GM12878 (cell line): ENCODE results near the gene ACRBP. TPM values are rescaled to one million over a fixed set of nuclear protein-coding genes. Genes with fewer than 3 reads are reported as not detected.

Source experiments
- CHD2 ChIP-seq: IDR thresholded peaks from 2 replicates; pipeline ENCODE4 v1.6.1; 2011; ENCODE audit warnings: low read depth, low read length, improper control_type of control experiment, borderline replicate concordance
- FOXK2 ChIP-seq: fragments of 450-650 bp; IDR thresholded peaks from 2 replicates; pipeline ENCODE4 v1.6.1; 2017; ENCODE audit warnings: mild to moderate bottlenecking, moderate library complexity
- HDGF ChIP-seq: fragments of 450-650 bp; IDR thresholded peaks from 2 replicates; pipeline ENCODE4 v1.6.1; 2016; ENCODE audit warnings: antibody characterized with exemption
- MEF2B ChIP-seq: fragments of 450-650 bp; IDR thresholded peaks from 2 replicates; pipeline ENCODE4 v1.6.1; 2018; ENCODE audit warnings: mild to moderate bottlenecking, moderate library complexity; ENCODE audit not compliant: partially characterized antibody, poor library complexity, severe bottlenecking
- MTA2 ChIP-seq: fragments of 450-650 bp; IDR thresholded peaks from 2 replicates; pipeline ENCODE4 v1.6.1; 2016; ENCODE audit warnings: low read depth, mild to moderate bottlenecking, moderate library complexity
- NFYB ChIP-seq: IDR thresholded peaks from 2 replicates; pipeline ENCODE4 v1.6.1; 2011; ENCODE audit warnings: low read depth, mild to moderate bottlenecking, low read length, improper control_type of control experiment, moderate library complexity; ENCODE audit not compliant: insufficient read depth
- PAX8 ChIP-seq: fragments of 450-650 bp; IDR thresholded peaks from 2 replicates; pipeline ENCODE4 v1.6.1; 2017; ENCODE audit warnings: mild to moderate bottlenecking, moderate library complexity
- POLR2AphosphoS2 ChIP-seq: IDR thresholded peaks from 2 replicates; pipeline ENCODE4 v1.6.1; 2011; ENCODE audit warnings: low read depth, mild to moderate bottlenecking, low read length, improper control_type of control experiment, moderate library complexity
- RB1 ChIP-seq: fragments of 450-650 bp; formaldehyde crosslinking; IDR thresholded peaks from 2 replicates; pipeline ENCODE4 v1.6.1; 2017; ENCODE audit warnings: mild to moderate bottlenecking, borderline replicate concordance
- SMAD5 ChIP-seq: IDR thresholded peaks from 2 replicates; pipeline ENCODE4 v1.6.1; 2016; ENCODE audit warnings: antibody characterized with exemption, low read depth
- SMC3 ChIP-seq: IDR thresholded peaks from 2 replicates; pipeline ENCODE4 v1.6.1; 2011; ENCODE audit warnings: low read length, improper control_type of control experiment, borderline replicate concordance
- SREBF2 ChIP-seq: IDR thresholded peaks from 2 replicates; pipeline ENCODE4 v1.6.1; 2012; ENCODE audit warnings: mild to moderate bottlenecking, low read length
- ZNF274 ChIP-seq: IDR thresholded peaks from one replicate; pipeline ENCODE4 v1.8.0; 2011; ENCODE audit not compliant: insufficient read length, insufficient read depth
- polyA plus RNA-seq, 11 experiments: library from polyadenylated mRNA; depleted of rRNA in 4 of 11; unstranded in 6 of 11; stranded (reverse) in 5 of 11; fragments of >200 nt; fragmentation: Nextera tagmentation in 4 of 11; fragmentation: Illumina TruSeq in 1 of 11; extraction: Ambion mirVana in 4 of 11; extraction: Trizol in 1 of 11; gene quantifications; 1 replicate in 1 of 11; 2 replicates in 10 of 11; pipeline versions ENCODE4 v1.2.1 to v1.2.3, GENCODE V29; 2011 to 2016; ENCODE audit warnings: inconsistent platforms in 2 of 11, missing spikeins in 2 of 11, low read depth in 1 of 11
- total RNA-seq, 4 experiments: library from RNA; depleted of rRNA in 3 of 4; stranded (reverse); fragments of >200 nt in 3 of 4; fragmentation: Illumina TruSeq in 1 of 4; extraction: Trizol in 1 of 4; gene quantifications; 2 replicates each; pipeline versions ENCODE4 v1.2.1 to v1.2.3, GENCODE V29; 2013 to 2021
- TF ChIP-seq, protein P1 (sequence below): IDR thresholded peaks from 2 replicates; pipeline ENCODE4 v1.6.1; 2012; ENCODE audit warnings: improper control_type of control experiment, low read depth, low read length; ENCODE audit not compliant: insufficient replicate concordance
- TF ChIP-seq, protein P2 (sequence below): fragments of 450-650 bp; IDR thresholded peaks from 2 replicates; pipeline ENCODE4 v1.6.1; 2017; ENCODE audit warnings: mild to moderate bottlenecking, moderate library complexity
- TF ChIP-seq, protein P3 (sequence below): IDR thresholded peaks from 2 replicates; pipeline ENCODE4 v1.6.1; 2011; ENCODE audit warnings: borderline replicate concordance, low read depth, mild to moderate bottlenecking, moderate library complexity, low read length; ENCODE audit not compliant: insufficient read depth, poor library complexity, severe bottlenecking
- TF ChIP-seq, protein P4 (sequence below): IDR thresholded peaks from 2 replicates; pipeline ENCODE4 v1.6.1; 2012; ENCODE audit warnings: low read depth, low read length, improper control_type of control experiment

The ACRBP gene
- total and polyA plus RNA-seq, 10 of the 15 experiments (the other 5 are each of a cell fraction or from before 2014, with no cell fraction given), result 0.54 to 1.4 (median 0.87) TPM

DNA sequence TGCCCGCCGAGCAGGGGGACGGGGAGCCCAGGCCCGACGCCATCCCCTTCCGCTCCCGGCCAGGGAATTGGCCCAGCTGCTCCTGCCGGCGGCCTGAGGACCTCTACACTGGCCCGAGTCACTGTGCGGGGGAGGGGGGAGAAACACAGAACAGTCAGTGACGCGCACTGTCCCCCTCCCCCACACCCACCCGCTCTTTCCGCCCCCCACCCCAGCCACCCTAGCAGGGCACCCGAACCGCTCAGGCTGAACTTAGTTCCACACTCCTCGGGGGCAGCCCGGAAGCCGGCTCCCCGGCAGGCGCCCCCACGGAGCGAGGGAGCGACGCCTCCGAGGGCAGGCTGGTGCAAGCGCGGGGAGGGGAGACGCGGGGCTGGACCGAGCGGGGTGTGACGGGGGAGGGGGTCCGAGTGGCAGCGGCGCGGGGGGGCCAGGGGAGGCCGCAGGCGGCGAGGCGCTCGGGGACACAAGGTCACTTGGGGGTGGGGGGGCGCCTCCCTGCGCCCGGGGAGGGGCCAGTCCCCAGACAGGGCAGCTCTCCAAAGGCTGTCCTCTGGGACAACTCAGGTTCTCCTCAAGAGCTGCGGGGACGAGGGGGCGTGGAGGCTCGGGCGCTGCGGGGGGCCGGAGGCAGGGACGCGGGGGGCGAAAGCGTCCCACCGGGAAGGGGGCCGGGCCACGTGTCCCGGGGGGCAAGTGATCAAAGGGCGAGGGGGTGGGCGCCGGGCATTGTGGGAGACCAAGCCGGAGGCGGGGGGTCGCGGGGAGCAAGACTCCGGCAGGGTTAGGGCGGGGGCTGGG lies 40.7 kb downstream of the ACRBP start (continued):
- TF ChIP-seq MEF2B (no peak), NFYB (no peak), HDGF (0 out of 2 replicates have a peak, but pooled peaks have one; percentile 51), SREBF2 (no peak), SMC3 (no peak), MTA2 (no peak), CHD2 (peak; percentile 48; the same call in 1 of the 2 replicates), FOXK2 (no peak), SMAD5 (no peak), PAX8 (no peak), ZNF274 (no peak), POLR2AphosphoS2 (no peak), RB1 (peak; percentile 60; the same call in 1 of the 2 replicates)
- TF ChIP-seq, protein P1, sequence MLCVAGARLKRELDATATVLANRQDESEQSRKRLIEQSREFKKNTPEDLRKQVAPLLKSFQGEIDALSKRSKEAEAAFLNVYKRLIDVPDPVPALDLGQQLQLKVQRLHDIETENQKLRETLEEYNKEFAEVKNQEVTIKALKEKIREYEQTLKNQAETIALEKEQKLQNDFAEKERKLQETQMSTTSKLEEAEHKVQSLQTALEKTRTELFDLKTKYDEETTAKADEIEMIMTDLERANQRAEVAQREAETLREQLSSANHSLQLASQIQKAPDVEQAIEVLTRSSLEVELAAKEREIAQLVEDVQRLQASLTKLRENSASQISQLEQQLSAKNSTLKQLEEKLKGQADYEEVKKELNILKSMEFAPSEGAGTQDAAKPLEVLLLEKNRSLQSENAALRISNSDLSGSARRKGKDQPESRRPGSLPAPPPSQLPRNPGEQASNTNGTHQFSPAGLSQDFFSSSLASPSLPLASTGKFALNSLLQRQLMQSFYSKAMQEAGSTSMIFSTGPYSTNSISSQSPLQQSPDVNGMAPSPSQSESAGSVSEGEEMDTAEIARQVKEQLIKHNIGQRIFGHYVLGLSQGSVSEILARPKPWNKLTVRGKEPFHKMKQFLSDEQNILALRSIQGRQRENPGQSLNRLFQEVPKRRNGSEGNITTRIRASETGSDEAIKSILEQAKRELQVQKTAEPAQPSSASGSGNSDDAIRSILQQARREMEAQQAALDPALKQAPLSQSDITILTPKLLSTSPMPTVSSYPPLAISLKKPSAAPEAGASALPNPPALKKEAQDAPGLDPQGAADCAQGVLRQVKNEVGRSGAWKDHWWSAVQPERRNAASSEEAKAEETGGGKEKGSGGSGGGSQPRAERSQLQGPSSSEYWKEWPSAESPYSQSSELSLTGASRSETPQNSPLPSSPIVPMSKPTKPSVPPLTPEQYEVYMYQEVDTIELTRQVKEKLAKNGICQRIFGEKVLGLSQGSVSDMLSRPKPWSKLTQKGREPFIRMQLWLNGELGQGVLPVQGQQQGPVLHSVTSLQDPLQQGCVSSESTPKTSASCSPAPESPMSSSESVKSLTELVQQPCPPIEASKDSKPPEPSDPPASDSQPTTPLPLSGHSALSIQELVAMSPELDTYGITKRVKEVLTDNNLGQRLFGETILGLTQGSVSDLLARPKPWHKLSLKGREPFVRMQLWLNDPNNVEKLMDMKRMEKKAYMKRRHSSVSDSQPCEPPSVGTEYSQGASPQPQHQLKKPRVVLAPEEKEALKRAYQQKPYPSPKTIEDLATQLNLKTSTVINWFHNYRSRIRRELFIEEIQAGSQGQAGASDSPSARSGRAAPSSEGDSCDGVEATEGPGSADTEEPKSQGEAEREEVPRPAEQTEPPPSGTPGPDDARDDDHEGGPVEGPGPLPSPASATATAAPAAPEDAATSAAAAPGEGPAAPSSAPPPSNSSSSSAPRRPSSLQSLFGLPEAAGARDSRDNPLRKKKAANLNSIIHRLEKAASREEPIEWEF, result no peak
- TF ChIP-seq, protein P2, sequence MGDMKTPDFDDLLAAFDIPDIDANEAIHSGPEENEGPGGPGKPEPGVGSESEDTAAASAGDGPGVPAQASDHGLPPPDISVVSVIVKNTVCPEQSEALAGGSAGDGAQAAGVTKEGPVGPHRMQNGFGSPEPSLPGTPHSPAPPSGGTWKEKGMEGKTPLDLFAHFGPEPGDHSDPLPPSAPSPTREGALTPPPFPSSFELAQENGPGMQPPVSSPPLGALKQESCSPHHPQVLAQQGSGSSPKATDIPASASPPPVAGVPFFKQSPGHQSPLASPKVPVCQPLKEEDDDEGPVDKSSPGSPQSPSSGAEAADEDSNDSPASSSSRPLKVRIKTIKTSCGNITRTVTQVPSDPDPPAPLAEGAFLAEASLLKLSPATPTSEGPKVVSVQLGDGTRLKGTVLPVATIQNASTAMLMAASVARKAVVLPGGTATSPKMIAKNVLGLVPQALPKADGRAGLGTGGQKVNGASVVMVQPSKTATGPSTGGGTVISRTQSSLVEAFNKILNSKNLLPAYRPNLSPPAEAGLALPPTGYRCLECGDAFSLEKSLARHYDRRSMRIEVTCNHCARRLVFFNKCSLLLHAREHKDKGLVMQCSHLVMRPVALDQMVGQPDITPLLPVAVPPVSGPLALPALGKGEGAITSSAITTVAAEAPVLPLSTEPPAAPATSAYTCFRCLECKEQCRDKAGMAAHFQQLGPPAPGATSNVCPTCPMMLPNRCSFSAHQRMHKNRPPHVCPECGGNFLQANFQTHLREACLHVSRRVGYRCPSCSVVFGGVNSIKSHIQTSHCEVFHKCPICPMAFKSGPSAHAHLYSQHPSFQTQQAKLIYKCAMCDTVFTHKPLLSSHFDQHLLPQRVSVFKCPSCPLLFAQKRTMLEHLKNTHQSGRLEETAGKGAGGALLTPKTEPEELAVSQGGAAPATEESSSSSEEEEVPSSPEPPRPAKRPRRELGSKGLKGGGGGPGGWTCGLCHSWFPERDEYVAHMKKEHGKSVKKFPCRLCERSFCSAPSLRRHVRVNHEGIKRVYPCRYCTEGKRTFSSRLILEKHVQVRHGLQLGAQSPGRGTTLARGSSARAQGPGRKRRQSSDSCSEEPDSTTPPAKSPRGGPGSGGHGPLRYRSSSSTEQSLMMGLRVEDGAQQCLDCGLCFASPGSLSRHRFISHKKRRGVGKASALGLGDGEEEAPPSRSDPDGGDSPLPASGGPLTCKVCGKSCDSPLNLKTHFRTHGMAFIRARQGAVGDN, result no peak
- TF ChIP-seq, protein P3, sequence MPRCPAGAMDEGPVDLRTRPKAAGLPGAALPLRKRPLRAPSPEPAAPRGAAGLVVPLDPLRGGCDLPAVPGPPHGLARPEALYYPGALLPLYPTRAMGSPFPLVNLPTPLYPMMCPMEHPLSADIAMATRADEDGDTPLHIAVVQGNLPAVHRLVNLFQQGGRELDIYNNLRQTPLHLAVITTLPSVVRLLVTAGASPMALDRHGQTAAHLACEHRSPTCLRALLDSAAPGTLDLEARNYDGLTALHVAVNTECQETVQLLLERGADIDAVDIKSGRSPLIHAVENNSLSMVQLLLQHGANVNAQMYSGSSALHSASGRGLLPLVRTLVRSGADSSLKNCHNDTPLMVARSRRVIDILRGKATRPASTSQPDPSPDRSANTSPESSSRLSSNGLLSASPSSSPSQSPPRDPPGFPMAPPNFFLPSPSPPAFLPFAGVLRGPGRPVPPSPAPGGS, result no peak
- TF ChIP-seq, protein P4, sequence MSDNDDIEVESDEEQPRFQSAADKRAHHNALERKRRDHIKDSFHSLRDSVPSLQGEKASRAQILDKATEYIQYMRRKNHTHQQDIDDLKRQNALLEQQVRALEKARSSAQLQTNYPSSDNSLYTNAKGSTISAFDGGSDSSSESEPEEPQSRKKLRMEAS, result no peak
